Measurements from ENCODE around the gene CXorf58.
"Not testable (repeated sequence)": the region's sequence is repeated elsewhere in the genome, so short reads cannot be mapped to it uniquely, and the experiment has no call there.

CXorf58 gene

GRCh38 chrX:23907498-23908218, at the start of gene CXorf58, which contains the start of gene APOO:
TSS of gene CXorf58 (plus strand) at chrX:23908006. CDS start at chrX:23910303, 2,297 bp downstream.
TSS of gene APOO (minus strand) at chrX:23907938. CDS start at chrX:23907702, 236 bp downstream.
- DNase-seq (ENCODE audit: low read depth): peak; percentile 70

GRCh38 chrX:23859238-23859637, 48.6 kb upstream of the CXorf58 start:
- DNase-seq (ENCODE audit: low read depth): not testable (repeated sequence)

GRCh38 chrX:23861215-23861896, 46.5 kb upstream of the CXorf58 start:
- no peak for DNase-seq (ENCODE audit: low read depth)

- DNase-seq (ENCODE audit: low read depth): not testable (repeated sequence)
Measured at GRCh38 chrX:23861952-23862351, 45.9 kb upstream of the CXorf58 start.

GRCh38 chrX:23864742-23865326, 43.0 kb upstream of the CXorf58 start:
- no peak for DNase-seq (ENCODE audit: low read depth)

- no peak for DNase-seq (ENCODE audit: low read depth)
Measured at GRCh38 chrX:23870041-23870440, 37.8 kb upstream of the CXorf58 start.

GRCh38 chrX:23871905-23872546, 35.8 kb upstream of the CXorf58 start:
- no peak for DNase-seq (ENCODE audit: low read depth)

- DNase-seq (ENCODE audit: low read depth): no peak
Measured at GRCh38 chrX:23879380-23880090, 28.3 kb upstream of the CXorf58 start.

GRCh38 chrX:23883737-23884354, 24.0 kb upstream of the CXorf58 start:
- DNase-seq (ENCODE audit: low read depth): no peak

GRCh38 chrX:23884427-23885024, 23.3 kb upstream of the CXorf58 start:
- no peak for DNase-seq (ENCODE audit: low read depth)

- no peak for DNase-seq (ENCODE audit: low read depth)
Measured at GRCh38 chrX:23885803-23886202, 22.0 kb upstream of the CXorf58 start.

GRCh38 chrX:23887451-23887850, 20.4 kb upstream of the CXorf58 start:
- DNase-seq (ENCODE audit: low read depth): no peak

GRCh38 chrX:23887918-23888317, 19.9 kb upstream of the CXorf58 start:
- DNase-seq (ENCODE audit: low read depth): no peak

GRCh38 chrX:23888887-23889501, 18.8 kb upstream of the CXorf58 start:
- DNase-seq (ENCODE audit: low read depth): no peak

- no peak for DNase-seq (ENCODE audit: low read depth)
Measured at GRCh38 chrX:23890933-23891332, 16.9 kb upstream of the CXorf58 start.

GRCh38 chrX:23894993-23895392, 12.8 kb upstream of the CXorf58 start:
- not testable (repeated sequence) for DNase-seq (ENCODE audit: low read depth)

- DNase-seq (ENCODE audit: low read depth): not testable (repeated sequence)
Measured at GRCh38 chrX:23896539-23896938, 11.3 kb upstream of the CXorf58 start.

GRCh38 chrX:23896981-23897380, 10.8 kb upstream of the CXorf58 start:
- no peak for DNase-seq (ENCODE audit: low read depth)

- DNase-seq (ENCODE audit: low read depth): no peak
Measured at GRCh38 chrX:23898412-23898959, 9.3 kb upstream of the CXorf58 start.

GRCh38 chrX:23900220-23900797, 7.5 kb upstream of the CXorf58 start:
- no peak for DNase-seq (ENCODE audit: low read depth)

Measured in stimulated activated CD8-positive, alpha-beta memory T cell treated with anti-CD3 and anti-CD28 coated beads, Interleukin-7, amount 100 ng/mL, for 24 hours (primary cell).